GM21526 (cell line): Measurements from ENCODE around the gene RASSF6.
A peak's percentile ranks its signal among the peaks of the same experiment; 100 is the strongest.
"Not testable (repeated sequence)": the region's sequence is repeated elsewhere in the genome, so short reads cannot be mapped to it uniquely, and the experiment has no call there.

Source experiments
- ATAC-seq: cut with Tn5 transposase; IDR thresholded peaks from one replicate; pipeline ENCODE4 v1.9.1; 2021; ENCODE audit warnings: moderate library complexity; ENCODE audit not compliant: unreplicated experiment, low FRiP score

RASSF6 gene

DNA sequence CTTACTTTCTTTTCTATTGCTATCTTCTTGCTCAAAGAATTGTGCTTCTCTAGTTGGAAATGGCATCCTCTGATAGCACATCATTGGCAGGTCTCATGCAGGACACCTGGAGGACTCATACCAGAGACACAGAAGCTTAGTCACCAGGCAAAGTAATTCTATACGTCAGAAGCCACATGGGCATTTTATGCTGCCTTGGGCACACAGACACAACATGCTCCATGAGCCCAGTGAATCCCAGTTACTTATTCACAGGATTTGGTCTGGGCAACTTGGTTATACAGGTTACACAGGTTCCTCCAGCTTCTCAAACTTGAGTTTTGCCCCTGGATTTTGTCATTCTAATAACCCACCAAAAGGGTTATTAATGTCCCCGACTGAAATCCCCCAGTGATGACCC lies 7.1 kb downstream of the RASSF6 start:
- no peak for ATAC-seq

DNA sequence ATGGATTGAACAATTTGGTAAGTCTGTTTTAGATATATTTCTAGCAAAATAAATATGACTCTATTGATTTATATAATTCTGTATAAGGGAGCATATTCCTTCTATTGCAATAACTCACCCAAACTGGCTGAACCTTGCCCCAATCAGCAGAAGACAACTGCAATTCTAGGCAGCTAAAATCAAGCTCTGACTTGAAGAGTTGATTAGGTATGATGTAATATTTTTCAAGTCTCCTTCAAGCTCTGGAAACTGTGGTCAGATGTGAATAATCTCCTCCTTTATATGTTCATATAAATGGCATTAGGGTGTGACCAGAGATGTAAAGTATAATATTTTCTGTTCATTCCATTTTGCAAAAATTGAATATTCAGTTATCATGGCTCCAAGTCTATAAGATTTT lies 8.2 kb downstream of the RASSF6 start:
- ATAC-seq = no peak

DNA sequence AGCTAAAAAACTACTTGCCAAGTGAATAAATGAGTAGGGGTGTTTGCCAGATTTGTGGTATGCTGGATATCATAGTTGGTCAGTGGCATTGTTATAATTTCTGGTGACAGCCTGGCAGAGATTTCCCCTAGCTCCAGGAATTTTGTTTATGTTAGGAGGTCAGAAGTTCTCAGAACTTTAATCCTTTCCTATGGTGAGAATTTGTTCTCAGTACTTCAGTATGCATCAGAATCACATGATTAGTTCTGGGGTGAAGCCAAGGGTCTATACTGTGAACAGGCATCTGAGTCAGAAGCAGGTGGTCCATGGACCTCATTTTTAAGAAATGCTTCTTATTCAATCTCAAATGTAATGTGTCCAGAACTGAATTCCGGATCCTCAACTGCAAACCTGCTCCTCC lies 10.5 kb downstream of the RASSF6 start:
- ATAC-seq = no peak

DNA sequence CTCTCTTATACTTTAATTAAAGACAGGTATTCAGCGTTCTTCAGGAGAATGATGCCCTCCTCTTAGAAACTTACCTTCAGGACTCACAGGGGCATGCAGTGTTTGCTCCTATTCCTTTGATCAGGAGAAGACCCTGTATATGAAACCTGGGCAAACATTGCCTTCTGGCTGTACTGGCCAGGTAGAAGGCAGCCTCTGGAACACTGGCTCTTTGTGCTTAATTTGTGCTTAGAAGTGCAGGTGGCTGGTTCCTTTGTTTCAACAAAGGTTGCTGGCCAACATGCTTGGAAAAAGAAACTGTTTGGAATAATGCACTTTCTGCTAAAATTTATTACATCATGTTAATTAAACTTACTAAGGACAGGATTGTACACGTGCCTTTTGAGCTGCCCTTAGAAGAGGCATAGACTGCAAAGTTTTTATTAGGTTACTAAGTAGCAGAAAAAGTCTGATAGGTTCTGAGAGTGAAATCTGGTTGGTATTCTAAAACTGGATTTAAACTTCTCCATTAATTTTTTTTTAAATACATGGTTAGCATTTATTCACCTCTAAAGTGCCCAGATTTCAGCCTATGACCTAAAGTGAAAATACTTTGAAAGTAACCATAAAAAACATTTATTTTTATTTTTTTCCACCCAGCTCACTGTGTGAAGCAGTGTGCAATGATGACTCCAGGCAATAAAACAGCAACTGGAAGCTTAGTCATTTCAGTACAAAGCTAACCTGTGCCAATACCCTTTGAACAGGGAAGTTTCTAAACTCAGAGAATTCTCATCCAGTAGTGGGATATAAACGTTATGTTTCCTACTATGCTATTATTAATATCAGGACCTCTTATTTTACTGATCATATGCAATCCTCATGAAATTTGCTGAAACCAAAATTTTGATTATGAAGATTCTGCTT lies 11.3 kb downstream of the RASSF6 start:
- ATAC-seq = no peak

DNA sequence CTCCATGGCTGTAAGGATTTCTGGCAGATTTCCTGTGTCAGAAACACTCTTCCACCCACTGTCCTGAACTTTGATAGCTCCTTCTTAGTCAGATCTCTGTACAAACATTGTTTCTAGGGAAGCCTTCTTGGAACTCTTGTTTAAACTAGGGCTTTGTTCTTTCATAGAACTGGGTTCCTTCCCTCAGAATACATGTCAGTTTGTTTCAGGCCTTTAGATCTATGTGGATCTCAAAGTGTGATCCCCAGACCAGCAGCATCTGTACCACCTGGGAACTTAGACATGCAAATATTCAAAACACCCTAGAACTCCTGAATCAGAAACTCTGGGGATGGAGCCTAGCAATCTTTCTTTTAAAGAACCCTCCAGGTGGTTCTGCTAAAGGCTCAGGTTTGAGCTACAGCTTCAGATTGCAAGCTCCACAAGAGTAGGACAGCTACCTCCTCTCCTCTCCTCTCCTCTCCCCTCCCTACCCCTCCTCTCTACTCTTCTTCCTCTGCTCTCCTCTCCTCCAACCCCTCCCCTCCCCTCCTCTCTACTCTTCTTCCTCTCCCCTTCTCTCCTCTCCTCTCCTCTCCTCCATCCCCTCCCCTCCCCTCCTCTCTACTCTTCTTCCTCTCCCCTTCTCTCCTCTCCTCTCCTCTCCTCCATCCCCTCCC lies 12.7 kb downstream of the RASSF6 start:
- ATAC-seq = no peak

DNA sequence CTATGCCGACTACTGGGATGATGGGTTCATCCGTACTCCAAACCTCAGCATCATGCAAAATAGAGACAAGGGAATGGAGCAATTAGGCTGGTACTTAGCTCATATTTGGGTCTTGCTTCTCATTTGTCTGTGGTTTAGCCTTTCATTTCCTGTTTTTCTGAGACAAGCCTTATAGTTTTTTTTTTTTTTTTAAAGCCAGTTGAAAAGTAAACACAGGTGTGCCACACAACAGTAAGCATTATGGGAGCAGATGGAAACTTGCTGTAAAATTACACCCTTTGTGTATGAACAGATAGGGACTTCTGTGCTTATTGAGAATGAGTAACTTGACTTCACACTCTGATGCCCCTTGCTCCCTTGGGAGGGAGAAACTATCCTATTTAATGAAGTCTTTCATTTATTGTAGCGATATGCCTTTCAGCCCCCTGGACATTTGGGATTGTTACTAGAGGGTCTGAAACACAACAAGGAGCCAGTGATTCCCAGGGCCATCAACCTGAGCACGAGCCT lies 13.7 kb downstream of the RASSF6 start:
- ATAC-seq = peak; percentile 85

DNA sequence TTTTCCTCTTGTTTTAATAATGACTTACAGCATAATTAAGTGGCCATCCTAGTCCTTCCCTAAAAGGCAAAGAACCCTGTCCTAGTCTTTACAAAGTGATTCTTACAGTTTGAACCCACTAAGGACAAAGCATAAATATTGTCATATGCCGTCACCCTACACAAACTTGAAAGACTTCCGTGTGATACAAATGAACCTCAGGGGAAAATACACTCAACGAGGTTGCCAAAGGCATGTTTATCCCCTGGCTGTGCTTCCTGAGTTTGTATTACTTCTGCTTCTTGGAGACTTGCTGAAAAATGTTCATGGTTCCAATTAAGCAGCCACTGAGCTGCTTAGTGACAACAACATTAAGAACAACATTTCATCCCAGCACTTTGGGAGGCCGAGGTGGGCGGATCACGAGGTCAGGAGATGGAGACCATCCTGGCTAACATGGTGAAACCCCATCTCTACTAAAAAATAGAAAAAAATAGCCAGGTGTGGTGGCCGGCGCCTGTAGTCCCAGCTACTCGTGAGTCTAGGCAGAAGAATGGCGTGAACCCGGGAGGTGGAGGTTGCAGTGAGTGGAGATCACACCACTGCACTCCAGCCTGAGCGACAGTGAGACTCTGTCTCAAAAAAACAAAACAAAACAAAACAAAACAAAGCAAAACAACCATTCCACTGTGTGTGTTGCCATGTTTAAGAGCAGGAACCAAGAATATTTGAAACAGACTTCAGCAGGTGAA lies 16.2 kb downstream of the RASSF6 start:
- no peak for ATAC-seq

DNA sequence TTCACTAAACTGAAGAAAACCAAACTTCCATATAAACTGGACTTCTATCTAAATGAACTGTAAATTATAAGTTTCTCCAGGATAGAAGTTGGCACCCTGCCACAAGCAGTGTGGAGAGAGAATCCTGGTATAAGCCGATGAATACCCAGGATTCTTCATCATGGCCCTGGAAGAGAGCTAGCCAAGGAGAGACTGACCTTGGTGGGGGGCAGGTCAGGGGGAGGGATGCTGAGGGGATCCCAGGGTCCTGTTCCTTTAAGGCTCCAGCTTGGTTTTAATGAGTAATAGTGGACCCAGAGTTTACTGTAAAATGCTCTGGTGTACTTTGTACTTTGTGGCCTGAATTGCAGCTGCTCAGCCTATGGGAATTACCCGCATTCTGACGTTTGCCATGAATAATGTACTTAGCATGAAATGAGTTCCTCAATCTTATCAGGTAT lies 16.9 kb downstream of the RASSF6 start:
- no peak for ATAC-seq

DNA sequence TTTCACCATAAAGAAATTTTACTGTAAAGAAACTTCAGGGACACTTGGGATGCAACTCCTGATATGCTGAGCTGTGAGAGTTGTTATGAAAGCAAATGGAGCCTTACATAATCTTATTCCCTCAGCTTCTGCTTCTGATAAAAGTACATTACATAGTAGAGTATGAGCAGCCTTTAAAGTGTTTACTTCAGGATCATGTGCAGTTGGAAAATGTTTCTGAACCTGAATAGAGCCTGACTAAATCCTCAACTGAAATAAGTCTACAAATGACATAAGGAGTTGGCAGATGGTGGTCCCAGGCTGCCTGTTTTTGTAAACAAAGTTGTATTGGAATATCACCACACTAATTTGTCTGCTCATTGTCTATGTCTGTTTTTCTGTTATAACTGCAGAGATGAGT lies 19.3 kb downstream of the RASSF6 start:
- ATAC-seq = no peak

DNA sequence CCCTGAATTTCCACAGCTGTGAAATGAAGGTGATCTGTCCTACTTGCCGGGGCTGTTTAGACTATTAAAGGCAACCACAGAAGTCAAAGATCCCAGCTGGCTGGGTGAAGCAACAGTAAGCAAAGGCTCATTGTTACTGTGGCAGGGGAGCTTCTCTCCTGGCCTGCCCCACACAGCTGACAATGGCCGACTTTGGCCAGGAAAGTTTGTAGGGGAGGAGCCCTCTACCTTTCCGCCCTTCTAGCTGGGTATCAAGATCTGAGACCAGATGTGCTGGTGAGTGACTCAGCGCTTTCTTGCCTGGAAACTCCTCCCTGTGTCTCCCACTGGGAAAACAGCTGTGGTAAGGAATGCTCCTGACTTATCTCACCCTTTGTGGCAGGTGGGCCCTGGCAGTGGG lies 21.1 kb downstream of the RASSF6 start:
- ATAC-seq = no peak

DNA sequence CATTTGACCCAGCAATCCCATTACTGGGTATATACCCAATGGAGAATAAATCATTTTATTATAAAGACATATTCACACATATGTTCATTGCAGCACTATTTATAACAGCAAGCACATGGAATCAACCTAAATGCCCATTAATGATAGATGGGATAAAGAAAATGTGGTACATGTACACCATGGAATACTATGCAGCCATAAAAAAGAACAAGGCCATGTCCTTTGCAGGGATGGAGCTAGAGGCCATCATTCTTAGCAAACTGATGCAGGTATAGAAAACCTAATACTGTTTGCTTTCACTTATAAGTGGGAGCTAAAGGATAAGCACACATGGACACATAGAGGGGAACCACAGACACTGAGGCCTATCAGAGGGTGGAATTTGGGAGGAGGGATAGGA lies 22.6 kb downstream of the RASSF6 start:
- no peak for ATAC-seq

DNA sequence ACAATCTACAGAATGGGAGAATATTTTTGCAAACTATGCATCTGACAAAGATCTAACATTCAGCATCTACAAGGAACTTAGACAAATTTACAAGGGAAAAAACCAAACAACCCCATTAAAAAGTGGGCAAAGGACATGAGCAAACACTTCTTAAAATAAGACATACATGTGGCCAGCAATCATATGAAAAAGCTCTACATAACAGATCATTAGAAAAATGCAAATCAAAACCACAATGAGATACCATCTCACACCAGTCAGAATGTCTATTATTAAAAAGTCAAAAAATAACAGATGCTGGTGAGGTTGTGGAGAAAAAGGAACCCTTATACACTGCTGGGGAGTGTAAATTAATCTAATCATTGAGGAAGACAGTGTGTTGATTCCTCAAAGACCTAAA lies 23.1 kb downstream of the RASSF6 start:
- ATAC-seq = not testable (repeated sequence)

DNA sequence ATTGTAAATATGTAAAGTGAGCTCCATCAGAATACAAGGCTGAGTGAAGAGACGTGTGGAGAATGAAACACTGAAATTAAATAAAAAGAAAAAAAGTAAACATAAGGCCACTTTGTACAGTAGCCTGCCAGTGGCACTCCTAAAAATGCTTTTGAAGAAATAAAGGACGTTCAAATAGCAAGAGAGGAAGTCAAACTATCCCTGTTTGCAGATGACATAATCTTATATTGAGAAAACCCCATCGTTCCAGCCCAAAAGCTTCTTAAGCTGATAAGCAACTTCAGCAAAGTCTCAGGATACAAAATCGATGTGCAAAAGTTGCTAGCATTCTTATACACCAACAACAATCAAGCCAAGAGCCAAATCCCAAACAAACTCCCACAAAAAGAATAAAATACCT lies 24.2 kb downstream of the RASSF6 start:
- ATAC-seq = no peak

DNA sequence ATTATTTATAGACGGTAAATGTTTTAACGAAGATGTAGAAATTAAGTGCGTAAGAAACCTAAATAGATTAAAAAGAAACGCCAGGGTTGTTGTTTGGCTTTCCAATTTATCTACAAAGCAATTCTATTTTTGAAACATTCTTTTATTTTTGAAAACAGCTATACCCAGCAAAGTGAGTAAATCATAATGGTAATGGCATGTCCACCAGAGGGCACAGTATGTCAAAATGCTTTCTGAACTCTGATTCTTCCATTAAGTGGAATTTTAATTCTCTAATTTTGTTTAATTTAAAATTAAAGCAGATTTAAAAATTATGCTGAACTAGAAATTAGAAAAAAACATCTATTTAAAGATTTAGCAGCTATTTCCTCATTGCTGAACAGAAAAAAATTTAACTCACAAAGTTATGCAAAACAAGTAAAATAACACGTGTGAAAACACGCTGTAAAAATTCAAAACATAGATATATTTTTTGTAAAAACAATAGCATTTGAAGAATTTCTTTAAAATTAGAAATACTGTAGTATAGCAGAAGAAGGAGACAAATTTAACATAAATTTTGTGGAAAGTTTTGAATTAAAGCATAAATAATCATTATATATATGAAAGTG lies 26.5 kb downstream of the RASSF6 start:
- ATAC-seq = no peak

DNA sequence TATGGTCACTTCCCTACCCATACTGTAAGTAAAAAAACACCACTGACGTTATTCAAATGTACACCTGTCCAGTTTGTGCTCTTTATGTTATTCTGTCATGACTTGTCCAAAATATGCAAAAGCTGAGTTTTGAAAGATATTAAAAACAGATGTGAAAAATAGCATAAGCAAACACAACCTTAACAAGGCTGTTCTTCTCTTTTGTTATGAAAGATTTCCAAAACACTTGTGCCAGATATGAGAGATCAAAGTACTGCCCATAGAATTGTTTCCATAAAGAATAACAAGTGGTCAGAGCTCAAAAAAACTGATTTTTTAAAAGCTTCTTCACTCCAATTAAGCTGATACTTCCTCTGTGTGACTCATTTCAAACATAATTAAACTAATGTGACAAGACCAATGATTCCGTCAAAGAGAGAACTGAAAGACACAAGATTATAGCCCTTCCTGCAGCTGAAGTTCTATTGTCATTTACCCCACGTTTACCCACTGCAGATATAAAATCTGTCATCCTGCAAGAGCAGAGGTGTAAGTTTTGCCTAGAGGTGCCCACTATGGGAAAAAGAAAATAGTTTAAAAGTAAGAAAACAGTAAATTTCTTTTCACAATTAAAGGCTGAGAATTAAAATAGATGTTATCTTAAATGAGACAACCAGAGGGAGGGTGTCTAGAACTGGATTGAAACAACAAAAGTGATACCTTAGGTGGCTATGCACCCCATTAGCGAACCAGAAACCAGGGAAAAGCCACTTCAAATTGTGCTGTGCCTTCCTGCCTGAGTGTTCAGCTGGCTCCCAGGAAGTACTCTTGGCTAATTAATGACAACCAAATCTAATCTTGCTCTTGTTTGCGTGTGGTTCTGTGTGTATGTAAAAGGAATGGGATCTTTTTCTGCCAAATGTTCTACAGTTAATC lies 30.1 kb downstream of the RASSF6 start:
- peak; percentile 93 for ATAC-seq

DNA sequence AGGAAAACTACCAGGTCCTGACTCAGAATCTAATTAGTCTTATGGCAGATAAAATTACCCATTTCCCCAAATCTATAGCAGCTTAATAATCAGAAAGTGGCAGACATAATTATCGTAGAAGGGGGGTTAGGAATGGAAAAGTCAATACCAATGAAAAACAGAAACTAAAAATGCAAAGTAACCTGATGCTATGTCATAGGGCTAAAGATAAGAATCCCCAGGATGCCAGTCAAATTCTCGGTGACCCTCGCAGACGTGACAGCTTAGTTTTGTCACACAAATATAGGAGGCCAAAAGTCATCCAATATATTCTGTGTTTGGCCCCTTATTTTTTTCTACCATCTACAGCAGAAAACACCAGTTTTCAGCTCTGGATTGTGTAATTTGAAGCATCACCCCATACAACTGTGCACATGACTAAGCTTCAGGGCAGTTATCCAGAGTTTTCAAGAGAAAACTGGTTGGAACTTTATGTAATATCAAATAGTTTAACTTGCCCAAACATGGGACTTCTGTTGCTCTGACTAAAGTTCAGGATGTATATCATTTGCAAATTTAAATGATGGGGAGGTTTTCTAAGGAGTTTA lies 30.9 kb downstream of the RASSF6 start:
- peak; percentile 21 for ATAC-seq

DNA sequence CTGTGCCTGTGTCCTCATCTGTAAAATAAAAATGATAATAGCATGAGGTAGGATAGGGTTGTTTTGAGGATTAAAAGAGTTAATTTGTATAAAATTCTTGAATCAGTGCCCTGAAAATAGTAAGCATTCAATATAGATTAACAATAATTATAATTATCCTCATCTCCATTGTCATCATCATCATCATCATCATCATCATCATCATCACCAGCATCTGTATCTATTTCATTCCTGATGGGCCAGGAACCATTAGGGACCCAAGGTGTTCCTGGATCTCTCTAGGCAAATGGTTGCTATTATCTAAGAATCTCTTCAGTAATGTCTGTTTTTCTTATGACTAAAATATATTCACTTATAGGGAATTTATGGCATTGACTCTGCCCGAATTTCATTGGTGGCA lies 31.6 kb downstream of the RASSF6 start:
- ATAC-seq = no peak

DNA sequence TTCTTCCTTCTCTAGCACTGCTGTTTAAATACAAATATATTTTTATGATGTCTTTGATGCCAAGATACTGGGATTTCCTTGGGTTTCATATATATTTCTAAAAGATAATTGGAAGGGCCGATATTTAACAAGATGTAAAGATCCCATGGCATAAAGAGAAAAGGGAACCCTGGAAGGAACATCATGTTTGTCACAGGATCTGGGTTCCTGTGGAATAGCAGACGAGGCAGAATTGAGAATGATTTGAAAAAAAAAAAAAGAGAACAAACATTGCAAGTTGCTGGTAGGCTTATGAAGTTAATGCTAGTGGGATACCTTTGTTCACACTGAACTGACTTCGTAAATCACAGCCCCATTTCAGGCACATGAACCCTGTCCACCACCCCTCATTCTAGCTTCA lies 33.6 kb downstream of the RASSF6 start:
- no peak for ATAC-seq

DNA sequence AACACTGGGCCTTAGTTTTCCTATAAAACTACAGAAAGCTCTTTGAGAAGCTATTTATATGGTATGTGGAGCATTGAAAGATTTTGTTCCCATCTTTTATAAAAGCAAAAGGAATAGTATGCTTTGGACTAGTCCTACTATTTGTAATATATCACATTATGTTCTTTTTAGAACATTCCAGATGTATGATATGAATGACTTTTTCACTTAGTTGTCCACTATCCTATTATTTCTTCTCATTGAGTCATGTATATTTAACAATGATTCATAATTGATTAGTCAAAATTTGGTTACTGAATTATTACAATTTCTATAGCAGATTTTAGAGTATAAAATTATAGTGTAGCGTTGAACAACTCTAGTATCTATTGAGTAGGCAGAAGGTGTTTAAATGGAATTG lies 34.2 kb downstream of the RASSF6 start:
- no peak for ATAC-seq
